Esophagus squamous epithelium (tissue), 4 donors: ENCODE data around the gene SMARCD1.

ENCODE experiments used
- CTCF ChIP-seq, 6 experiments: fragments of 450-650 bp in 4 of 6; fragments of 200-600 bp in 2 of 6; sonication (generic) in 2 of 6; IDR thresholded peaks; one replicate each; pipeline ENCODE4 v1.5.1; 2016 to 2019; ENCODE audit warnings: antibody characterized with exemption in 6 of 6, mild to moderate bottlenecking in 4 of 6, moderate library complexity in 4 of 6
- POLR2A ChIP-seq, 4 donors: fragments of 450-650 bp; IDR thresholded peaks; one replicate each; pipeline ENCODE4 v1.6.1; 2017; ENCODE audit warnings: antibody characterized with exemption in 4 of 4, mild to moderate bottlenecking in 4 of 4, moderate library complexity in 3 of 4

DNA sequence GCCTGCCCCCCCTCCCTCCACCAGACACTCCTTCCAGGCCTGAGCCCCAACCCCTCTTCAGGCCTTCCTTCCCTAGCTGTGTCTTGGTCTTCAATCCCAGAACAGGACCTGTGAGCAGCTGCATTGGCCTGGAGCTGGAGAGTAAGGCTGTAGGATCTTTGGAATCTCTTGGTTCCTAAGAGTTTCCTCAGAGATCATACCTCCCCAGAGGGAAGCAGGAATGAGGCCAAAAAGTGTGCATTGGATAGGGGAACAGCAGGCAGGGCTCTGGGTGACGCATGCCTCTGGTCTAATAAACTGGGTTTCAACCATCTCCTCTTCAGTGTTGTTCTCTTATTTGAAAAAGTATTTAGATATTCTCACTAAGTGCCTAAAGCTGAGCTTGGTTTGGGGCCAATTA is 1.8 kb upstream of the SMARCD1 start:
- TF ChIP-seq CTCF (IDR thresholded peaks at IDR 0.05) (no peak), POLR2A (IDR thresholded peaks at IDR 0.05) (no peak)
